HG03469 (cell line): ENCODE data around the gene COMP.

Experiments used
- ATAC-seq: cut with Tn5 transposase; IDR thresholded peaks from one replicate; pipeline ENCODE4 v1.9.1; 2021; ENCODE audit warnings: mild to moderate bottlenecking, moderate library complexity, moderate number of reproducible peaks; ENCODE audit not compliant: unreplicated experiment

The COMP gene

DNA sequence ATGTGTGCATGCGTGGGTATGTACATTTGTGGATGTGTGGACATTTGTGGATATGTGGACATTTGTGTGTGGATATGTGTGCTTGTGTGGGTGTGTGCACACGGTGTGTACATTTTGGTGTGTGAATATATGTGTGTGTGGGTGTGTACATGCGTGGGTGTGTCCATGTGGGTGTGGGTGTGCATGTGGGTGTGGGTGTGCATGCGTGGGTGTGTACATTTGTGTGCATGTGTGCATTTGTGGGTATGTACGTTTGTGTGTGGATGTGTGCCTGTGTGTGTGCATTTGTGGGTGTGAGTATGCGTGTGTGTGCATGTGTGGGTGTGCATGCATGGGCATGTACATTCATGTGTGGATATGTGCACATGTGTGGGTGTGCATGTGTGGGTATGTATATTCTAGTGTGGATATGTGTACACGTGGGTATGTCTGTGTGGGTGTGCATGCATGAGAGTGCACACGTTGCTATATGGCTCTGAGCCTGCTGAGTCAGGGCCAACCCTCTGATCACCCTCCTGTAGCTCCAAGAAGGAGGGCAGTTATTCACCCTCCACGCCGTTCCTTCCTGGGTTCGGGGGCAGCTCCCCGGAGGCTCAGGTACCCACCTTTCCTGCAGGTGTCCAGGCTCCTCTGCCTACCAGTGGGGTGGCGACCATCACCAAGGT lies 20.3 kb downstream of the COMP start:
- no peak for ATAC-seq

DNA sequence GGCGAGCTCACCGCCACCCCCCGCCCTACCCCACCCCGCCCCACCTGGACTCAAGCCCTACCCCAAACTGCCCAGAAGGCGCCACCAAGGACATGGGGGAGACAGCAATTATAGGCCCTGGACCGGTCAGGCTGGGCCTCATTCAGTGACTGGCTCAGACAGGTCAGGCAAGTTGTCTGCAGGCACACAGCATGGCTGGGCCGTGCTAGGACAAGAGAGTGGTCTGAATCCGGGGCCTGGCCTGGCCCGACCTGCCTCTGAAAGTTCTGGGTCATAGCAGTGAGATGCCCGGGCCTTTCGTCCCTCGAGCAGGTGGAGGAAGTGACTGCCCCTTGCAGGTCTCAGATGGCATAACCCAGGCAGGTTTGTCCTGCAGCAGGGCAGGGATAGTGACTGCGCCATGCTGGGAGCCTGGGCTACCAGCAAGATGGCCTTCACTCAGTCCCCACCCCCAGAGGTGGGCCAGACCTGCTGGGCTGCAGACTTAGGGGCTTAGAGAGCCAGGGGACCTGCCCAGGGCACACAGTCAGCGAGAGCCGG lies 21.0 kb downstream of the COMP start:
- ATAC-seq = no peak

DNA sequence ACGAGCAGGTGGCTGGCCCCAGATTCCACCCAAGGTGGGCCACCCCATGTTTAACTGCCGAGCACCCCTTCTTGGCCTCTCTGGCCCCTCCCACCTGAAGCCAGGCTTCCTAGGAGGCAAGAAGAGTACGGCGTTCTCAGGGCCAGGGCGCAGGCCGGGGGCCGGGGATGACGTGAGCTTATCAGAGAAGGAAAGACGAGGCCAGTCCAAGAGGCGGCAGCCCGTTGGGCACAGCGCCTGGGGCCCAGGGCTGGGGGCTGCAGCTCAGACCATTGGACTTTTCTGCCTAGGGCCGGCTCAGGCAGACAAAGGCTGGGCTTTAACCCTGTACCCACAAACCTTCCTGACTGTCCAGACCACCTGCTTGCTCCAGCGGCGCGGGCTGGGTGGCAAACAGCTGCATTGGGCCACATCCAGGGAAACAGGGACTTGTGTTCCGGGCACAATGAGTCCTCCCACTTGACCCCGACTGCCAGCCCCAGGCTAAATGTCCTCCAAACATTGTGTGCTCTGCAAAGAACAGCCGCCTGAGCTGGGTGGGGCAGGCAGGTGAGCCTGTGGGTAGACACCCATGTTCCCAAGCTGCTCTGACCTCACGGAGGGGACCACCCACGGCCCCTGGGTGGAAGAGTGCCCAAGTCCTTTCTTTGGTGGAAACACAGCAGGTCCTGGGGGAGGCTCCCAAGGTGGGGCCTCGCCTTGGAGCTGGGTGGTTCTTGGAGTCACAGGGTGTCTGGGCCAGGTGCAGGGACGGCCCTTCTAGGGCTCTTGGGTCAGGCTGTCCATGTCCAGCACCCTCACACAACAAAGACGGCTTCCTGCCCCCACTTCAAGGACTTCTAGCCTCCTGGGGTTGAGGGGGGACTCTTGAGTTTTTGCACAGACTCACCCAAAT lies 21.9 kb downstream of the COMP start:
- ATAC-seq = no peak

DNA sequence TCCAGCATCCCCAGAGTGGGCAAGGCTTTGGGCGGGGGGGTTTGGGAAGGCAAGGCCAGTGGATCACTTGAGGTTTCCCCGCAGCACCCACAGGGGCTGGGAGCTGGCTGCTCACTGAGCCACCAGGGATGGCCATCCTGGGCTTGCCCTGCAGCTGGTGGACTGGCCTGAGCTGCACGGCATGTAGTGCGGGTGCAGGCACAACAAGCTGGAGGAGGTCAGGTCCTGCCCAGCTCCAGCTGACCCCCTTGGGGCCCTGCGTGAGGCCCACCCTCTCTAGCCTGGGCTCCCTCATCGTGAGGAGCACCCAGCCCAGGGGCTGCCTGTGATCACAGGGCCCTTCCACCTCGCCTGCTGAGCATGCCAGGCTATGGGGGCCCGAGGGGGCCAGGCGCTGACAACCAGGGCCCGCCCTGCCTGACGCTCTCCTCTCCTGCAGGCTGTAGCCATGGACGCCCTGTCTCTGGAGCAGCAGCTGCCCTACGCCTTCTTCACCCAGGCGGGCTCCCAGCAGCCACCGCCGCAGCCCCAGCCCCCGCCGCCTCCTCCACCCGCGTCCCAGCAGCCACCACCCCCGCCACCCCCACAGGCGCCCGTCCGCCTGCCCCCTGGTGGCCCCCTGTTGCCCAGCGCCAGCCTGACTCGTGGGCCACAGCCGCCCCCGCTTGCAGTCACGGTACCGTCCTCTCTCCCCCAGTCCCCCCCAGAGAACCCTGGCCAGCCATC lies 22.9 kb downstream of the COMP start:
- no peak for ATAC-seq

DNA sequence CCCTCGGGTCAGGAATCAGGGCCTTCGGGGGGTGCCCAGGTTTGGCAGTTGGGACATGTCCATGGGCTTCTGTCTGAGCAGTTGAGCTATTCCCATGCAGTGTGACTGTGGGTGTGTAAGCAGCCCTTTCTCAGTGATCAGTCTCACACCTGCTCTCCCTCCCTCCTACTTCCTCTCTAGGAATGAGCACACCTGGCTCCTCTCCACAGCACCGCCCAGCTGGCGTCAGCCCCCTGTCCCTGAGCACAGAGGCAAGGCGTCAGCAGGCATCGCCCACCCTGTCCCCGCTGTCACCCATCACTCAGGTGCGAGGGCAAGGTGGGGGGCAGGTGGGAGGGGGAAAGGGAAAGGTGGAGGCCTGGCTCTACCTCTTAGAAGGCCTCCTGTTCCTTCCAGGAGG lies 25.9 kb downstream of the COMP start:
- no peak for ATAC-seq

DNA sequence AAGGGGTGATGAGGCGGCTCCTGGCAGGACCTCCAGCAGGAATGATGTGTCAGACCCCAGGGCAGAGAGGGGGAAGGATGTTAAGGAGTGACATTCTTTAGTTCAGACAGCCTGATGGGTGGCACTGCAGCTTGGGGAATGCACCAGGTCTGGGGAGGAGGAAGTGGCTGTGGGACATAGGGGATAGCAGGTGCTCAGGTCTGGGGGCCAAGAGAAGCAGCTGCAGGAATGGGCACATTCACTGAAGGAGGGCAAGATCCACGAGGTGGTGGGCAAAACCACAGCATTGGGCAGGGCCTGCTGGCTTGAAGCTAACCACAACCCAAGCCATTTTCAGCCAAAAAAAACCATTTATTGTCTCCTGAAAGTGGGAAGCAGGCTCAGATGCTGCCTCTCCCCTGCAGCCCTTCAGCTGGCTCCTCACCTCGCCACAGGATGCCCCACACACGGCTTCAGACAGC lies 26.5 kb downstream of the COMP start:
- ATAC-seq = no peak

DNA sequence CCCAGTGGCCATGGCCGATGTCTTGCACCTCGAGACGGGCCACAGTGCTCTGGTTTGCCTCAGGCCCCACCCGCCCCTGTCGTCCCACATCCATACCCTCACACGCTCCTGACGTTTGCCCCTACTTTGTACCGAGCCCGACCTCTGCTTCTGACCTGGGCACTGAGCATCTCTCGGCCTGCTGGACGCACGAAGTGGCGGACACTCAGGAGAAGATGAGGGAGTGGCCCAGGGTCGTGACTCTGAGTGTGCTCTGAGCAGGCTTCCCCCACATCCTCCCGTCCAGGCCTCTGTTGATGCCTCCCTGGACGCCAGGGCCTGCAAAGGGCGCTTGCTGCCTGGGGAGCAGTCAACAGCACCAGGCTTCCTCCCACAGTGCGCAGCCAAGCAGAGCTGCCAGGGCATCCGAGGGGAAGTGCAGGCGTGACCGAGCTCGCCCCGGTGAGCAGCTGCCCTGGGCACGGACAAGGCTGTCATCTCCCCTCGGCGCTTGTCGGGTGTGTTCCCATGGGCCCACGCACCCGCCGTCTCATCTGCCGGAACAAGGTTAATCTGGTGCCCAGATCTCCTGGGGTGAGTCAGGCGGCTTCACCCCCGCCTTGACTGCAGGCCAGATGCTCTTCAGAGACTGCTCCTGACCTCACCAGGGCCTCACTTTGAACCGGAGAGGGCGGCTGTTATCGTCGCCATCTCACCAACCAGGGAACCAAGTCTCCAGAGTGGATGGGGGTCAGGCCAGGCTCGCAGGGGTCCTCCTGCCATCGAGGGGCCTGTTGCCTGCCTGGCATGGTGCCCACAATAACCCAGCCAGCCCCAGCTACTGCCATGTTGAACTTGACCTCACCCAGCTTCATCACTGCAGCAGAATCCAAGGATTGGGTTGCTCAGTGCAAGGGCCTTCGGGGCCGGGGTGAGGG lies 27.2 kb downstream of the COMP start:
- ATAC-seq = no peak

DNA sequence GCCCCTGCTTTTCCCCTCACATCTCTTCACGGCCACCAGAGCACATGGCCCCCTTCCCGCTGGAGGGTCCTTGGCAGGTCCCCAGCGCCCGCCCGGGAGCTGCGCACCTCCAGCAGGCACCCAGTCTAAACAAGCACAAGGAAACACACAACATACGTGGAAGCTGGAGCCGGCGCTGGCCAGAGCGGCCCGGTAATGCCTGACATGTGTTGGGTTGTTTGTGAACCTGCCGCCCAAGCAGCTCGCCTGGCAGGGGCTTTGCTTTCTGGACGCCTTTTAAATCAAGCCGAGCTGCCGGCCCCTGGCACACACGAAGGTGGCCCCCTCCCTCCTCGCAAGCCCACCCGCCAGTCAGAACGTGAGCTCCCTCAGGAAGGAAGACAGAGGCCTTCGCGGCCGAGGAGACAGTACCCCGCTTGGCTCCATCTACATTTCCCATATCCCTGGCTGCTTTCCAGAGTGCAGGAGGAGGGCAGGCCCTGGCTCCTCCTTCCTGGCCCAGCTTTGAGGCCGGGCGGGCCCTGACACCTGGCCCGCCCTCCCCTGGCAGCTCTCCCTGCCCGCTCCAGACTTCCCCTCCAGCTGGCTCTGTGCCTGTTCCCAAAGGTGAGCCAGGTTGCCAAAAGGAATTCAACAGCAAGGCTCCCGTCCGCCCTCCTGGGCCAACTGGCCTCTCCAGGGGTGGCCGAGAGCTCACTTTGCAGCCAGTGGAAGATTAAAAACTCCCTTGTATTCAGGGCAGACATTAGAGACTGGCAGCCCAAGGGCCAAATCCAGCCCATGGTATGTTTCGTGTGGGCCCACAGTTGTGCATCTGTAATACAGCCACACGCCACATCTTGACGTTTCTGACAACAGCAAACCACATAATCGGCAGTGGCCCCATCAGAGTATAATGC lies 28.7 kb downstream of the COMP start:
- no peak for ATAC-seq

DNA sequence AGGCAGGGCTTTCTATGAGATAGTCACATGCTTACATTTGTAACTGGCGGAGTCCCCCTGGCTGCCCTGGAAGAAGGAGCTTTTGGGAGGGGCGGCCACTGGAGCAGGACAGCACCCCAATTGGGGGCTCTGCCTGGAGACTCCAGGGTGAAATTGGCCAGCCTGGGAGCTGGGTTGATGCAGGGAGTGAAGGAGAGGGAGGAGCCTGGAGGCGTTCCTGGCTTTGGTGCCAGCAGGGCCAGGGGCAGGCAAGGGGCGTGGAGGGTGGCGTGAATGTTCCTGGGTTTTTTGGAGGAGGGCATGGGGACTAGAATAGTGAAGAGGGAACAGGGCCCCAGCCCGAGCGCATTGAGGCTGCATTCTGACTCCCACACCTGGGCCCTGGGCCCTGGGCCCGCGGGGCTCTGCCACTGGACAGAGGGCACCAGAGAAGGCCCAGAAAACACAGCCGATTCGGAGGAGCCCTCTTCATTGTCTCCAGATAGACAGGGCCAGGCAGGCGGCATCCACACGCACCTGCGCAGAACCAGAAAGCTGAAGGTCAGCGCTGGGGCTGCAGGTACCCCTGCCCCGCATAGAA lies 29.5 kb downstream of the COMP start:
- ATAC-seq = no peak

DNA sequence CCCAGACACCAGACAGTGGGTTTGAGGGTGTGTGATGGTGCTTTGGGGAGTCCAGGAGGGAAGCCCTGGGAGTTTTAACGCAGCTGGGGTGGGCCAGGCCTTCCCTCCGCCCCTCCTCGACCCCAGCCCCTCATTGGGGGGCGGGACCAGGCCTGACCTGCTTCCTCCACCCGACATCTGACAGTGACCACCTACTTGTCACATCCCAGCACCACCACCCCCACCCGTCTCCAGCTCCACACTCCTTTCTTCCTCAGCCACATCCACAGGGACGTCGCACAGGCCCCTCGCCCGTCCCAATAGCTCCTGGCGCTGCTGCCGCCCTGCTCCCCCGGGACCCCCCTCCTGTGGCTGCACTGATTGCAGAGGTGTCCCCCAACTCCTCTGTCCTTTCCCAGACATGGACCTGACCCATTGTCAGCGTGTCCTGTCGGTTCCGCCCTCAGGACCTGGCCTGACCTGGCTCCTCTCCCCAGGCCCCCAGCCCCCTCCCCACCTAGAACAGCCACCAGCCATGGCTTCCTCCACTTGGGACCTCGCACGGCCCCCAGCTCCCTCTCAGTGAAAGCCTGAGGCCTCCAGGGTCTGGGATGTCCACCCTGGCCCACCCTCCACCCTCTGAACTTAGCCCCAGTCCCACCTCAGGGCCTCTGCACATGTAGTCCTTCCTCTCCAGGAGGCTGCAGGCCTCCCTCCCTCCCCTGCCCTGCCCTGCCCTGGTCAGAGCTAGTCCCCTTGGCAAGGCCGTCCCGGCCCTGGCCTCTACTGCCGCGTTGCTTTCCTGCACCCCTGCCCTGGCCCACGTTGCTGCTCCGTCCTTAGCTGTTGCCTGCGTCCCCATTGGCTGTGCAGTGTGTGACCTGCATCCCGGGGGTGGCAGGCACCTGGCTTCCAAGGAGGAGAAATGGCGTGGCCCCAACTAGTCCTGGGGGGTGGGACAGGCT lies 30.4 kb downstream of the COMP start:
- ATAC-seq = no peak

DNA sequence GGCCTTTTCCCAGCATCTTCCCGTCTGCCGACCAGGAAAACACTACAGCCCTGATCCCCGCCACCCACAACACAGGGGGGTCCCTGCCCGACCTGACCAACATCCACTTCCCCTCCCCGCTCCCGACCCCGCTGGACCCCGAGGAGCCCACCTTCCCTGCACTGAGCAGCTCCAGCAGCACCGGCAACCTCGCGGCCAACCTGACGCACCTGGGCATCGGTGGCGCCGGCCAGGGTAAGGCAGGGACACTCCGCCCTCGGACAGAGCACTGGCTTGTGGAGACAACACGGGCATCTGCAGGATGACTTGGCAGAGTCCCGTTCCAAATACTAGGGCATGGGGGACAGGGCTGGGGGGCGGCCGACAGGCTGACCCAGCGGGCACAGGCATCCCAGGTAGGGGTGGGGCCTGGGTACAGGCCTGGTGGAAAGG lies 31.1 kb downstream of the COMP start:
- ATAC-seq = no peak

DNA sequence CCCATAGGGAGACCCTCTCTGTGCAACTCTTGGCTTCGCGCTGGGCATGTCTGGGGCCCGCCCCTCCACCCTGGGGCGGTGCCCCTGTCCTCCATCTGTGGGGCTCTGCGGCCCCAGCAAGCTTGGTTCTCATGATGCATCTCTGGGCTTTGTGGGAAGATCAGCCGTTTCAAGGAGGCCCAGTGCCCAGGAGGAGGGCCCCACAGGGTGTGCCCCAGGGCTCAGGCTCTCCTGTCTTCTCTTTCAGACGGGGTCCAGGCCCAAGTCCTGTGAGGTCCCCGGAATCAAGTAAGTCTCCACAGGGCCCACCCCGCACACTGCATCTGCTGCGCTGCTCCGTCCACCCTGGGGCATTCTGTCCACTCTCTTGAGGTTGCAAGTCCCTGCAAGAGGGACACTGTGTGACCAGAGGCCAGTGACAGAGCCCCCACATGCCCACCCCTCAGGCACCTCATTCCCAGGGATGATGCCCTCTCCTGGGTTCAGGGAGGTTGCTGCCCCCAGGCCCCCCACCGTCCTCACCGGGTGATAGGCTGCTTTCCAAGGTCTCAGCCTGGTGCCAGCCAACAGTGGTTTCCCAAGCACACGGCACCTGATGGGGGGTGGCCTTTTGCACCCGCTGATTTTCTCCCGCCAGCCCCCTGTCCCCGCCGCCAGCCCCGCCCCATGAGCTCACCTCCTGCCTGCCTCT lies 31.7 kb downstream of the COMP start:
- no peak for ATAC-seq

DNA sequence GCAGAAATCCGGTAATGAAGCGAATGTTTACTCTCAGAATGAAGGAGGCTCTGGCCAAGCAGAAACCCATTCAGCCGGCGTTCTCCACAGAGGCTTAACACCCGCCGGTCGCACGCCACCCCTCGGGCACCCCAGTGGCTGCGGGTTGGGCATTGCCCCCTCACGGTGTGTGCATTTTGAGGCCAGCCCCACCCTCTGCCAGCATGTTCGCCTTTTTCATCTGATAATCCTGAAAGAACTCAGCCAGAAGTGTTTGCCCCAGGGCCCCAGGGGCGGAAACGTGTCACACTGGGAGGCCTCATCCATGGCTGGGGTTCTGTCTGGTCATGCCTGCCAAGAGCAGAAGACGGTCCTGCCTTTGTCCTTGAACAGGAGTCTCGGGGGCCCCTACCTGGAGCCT lies 34.2 kb downstream of the COMP start:
- ATAC-seq = no peak

DNA sequence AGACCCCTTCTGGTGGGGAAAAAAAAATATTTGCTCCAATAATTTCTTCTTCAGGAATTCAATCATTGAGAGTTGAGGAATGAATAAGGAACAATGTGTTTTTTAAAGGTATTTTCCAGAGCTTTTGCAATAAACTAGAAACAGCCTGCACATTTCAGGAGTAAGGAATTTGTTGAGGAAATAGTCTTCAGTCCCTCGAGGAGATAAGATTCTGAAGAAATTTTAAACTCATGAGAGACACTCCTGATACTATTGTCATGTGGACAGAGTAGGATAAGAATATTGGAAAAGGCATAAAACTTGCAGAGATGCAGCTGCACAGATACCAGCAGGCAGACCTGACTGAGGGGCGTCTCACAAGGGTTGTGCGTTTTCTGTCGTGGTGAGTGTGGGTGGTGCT lies 36.6 kb downstream of the COMP start:
- ATAC-seq = no peak

DNA sequence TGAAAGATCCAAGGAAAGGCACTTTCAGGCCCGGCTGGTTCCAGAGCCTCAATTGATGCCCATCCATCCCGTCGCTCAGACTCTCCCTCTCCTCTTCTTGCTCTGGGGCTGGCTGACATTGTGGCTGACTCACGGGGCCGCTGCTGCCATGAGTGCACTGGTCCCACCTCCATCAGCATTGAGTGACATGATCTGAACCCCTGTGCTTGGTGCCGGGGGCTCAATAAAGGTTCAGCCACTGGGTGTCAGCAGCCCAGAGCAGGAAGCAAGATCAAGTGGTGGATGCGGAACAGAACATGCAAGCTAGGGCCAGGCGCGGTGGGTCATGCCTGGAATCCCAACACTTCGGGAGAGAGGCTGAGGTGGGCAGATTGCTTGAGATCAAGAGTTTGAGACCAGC lies 39.5 kb downstream of the COMP start:
- no peak for ATAC-seq

DNA sequence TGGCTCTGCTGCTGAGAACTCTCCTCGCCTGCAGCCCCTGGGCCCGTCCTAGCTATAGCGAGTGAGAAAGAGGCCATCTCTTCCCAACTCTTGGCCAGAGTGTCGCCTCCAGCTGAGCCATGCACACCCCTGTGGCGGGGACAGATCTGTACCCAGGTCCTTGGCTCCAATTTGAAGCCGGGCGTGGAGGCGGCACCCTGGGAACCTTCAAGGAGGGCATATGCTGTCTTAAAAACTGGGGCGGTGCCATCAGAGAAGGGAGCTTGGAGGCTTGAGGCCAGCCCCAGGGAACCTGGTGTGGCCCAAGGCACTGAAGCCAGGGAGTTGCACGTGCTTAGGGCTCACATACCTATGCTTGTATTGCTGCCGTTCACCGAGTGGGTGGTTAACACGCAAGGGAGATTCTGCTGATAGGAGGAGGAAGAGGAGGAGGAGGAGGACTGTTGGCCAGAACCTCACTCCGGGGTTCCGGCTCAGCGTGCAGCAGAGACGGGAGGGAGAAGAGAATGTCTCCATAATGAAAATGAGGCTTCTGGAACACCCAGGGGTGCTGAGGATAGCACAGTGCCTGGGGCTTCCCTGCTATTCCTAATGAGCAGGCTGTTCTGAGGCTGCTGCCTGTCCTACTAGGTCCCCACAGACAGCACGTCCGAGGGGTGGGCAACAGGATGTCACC lies 40.7 kb downstream of the COMP start:
- no peak for ATAC-seq
